Measurements from ENCODE around the gene SLC38A1.
A peak's percentile ranks its signal among the peaks of the same experiment; 100 is the strongest.
"Not testable (repeated sequence)": the region's sequence is repeated elsewhere in the genome, so short reads cannot be mapped to it uniquely, and the experiment has no call there.

The SLC38A1 gene

DNA sequence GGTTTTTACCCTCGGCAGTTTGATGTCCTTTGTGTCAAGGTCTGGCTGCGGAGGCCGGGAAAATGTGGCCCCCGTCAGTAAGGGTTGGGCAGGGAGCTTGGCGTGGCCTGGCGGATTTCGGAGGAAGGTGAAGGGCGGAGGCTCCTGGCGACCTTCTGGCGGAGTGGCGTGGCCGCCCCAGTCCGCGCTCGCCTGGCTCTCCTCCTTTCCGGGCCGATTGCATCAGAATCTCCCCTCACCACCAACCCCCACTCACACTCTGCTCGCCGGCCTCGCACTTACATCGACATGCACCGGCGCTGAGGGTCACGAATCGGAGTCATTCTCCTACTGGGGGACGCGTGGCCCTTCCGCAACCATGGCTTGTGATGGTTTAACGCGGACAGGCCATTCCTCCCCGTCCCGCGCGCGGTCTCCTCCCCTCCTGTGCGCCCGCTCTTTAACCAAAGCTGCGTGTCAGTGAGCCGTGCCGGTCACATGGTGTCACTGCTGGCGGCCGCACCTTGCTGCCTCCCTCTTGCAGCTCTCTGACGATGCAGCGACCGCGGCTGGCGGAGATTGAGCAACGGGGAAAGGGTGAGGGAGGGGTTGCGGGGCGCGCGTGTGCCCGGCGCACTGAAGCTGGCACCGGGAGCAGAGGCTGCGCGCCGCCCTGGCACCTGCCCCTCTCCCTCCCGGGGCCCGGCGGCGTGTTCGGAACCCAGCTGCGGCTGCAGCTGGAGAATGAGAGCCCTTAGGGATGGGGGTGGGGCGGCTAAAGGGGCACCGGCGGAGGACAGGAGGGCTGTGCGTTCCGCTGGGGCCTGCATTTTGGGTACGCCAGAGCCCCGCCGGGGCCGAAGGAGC, at the start of gene SLC38A1:
Gene SLC38A1, minus strand, starts transcription at position 461 of the 846 bp plus-strand sequence. CDS start 29,243 bp downstream, outside the sequence.
- Mint-ChIP-seq H3K27me3 (ENCODE audit: low read depth) (no peaks in the 10 kb centered on the region), H3K4me1 (ENCODE audit: low read depth) (peaks cover 18% of the 10 kb centered on the region), H3K36me3 (ENCODE audit: low read depth) (peaks cover 10% of the 10 kb centered on the region), H3K4me3 (no peak within 1 kb of the TSS), H3K9me3 (no peaks in the 10 kb centered on the region), H3K27ac (no peak within 1 kb of the TSS)
- DNase-seq (ENCODE audit: low spot score): peak; percentile 83

DNA sequence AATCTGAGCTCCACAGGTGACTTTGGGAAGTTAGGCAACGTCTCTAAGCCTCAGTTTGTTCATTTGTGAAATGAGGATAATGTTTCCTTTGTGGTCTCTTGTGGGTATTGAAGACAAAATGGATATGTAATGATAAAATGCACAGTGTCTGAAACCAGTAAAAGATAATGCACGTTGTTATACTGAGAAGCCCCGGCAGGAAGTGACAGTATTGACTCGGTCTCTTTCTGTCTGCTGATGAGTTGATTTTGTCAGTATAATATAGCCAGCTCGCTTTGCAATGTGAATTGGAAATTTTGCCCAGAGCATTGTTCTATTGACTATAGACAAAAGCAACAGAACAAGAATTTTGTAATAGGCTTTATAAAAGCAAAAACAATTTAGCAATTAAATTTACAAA, 49.2 kb upstream of the SLC38A1 start:
- peaks cover 12% of the 10 kb centered on the region for H3K9me3 Mint-ChIP-seq

GRCh38 chr12:46304070-46304469, 35.2 kb upstream of the SLC38A1 start:
- Mint-ChIP-seq H3K36me3 (ENCODE audit: low read depth) (no peaks in the 10 kb centered on the region), H3K27ac (no peak overlapping the region), H3K4me1 (ENCODE audit: low read depth) (peaks cover 4% of the 10 kb centered on the region), H3K4me3 (no peak overlapping the region), H3K9me3 (peaks cover 12% of the 10 kb centered on the region), H3K27me3 (ENCODE audit: low read depth) (peaks cover 13% of the 10 kb centered on the region)
- DNase-seq (ENCODE audit: low spot score): no peak

More for the DNA sequence above, 49.2 kb upstream of the SLC38A1 start:
- Mint-ChIP-seq H3K4me3 (no peak overlapping the region), H3K4me1 (ENCODE audit: low read depth) (no peaks in the 10 kb centered on the region), H3K36me3 (ENCODE audit: low read depth) (no peaks in the 10 kb centered on the region), H3K27ac (no peak overlapping the region), H3K27me3 (ENCODE audit: low read depth) (peaks cover 7% of the 10 kb centered on the region)
- no peak for DNase-seq (ENCODE audit: low spot score)

DNA sequence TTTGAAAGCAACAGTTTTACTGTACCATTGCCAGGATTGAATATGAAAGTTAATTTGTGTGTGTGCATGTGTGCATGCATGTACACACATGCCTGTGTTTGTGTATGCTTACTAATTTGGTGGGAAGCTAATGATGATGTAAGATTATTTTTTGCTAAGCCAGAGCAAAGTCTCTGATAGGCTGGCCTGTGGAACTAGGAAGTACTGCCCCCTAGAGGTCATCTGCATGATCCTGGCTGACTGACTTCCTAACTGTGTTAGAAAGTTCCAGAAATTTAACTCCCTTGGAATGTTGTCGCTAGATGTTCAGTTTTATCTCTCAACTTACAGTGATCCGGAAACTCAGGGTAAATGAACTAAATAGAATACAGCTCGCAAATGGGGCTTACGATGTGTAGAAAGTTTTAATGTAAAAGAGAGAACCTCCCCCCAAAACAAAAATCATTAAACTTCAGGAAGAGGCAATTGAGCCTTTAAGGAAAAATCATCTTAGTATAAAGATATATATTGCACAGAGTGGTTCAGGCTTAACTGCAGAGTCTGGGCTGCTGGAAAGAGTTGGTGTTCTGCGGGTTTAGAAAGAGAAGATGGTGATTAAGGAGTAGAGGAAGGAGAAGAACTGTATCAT, 34.3 kb upstream of the SLC38A1 start:
- H3K36me3 Mint-ChIP-seq (ENCODE audit: low read depth): no peaks in the 10 kb centered on the region
- no peak overlapping the region for H3K4me3 Mint-ChIP-seq
- H3K4me1 Mint-ChIP-seq (ENCODE audit: low read depth): peaks cover 4% of the 10 kb centered on the region
- H3K27ac Mint-ChIP-seq: no peak overlapping the region
- H3K9me3 Mint-ChIP-seq: peaks cover 7% of the 10 kb centered on the region
- peak; percentile 12 for DNase-seq (ENCODE audit: low spot score)
- H3K27me3 Mint-ChIP-seq (ENCODE audit: low read depth): peaks cover 13% of the 10 kb centered on the region

DNA sequence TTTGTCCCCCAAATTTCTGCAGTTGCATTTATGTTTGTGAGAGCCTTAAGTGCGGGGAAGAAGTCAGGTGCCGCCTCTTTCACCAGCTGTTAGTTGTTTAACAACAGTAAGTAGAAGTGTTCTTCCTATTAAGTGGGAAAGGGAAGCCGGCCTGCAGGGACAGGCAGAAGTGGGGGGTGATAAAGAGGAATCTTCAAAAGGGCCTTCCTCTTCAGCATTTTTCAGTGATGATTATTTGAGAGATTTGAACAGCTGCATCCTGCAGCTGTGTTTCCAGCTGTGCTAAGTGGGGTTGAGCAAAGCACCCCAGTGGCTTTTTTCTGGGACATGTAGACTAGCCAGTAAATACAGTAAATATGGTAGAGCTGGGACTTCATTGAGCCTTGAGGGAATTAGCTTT, 32.1 kb upstream of the SLC38A1 start:
- no peaks in the 10 kb centered on the region for H3K9me3 Mint-ChIP-seq
- no peak overlapping the region for H3K27ac Mint-ChIP-seq
- H3K4me3 Mint-ChIP-seq: no peak overlapping the region
- H3K27me3 Mint-ChIP-seq (ENCODE audit: low read depth): peaks cover 17% of the 10 kb centered on the region
- H3K4me1 Mint-ChIP-seq (ENCODE audit: low read depth): peaks cover 4% of the 10 kb centered on the region
- no peak for DNase-seq (ENCODE audit: low spot score)
- no peaks in the 10 kb centered on the region for H3K36me3 Mint-ChIP-seq (ENCODE audit: low read depth)

DNA sequence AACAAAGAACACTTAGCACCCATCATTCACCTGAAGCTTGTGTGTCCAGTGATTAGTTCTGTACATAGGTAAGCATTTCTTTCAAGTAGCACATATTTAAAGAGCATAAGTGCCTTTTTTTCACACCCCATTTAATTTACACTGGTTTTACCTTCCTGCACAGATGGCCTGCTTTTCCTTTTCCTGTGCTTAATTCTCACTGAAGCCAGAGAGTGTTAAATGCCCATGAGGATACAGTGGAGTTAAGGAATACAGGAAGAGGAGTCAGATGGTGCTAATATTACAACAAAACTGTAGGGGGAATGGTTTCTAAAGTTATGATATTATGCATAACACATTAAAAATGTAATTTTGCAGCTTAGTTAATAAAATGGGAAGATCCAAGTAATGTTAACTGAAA, 31.0 kb upstream of the SLC38A1 start:
- no peak for DNase-seq (ENCODE audit: low spot score)
- Mint-ChIP-seq H3K27me3 (ENCODE audit: low read depth) (peaks cover 13% of the 10 kb centered on the region), H3K27ac (no peak overlapping the region), H3K4me1 (ENCODE audit: low read depth) (peaks cover 4% of the 10 kb centered on the region), H3K36me3 (ENCODE audit: low read depth) (no peaks in the 10 kb centered on the region), H3K9me3 (no peaks in the 10 kb centered on the region), H3K4me3 (no peak overlapping the region)

DNA sequence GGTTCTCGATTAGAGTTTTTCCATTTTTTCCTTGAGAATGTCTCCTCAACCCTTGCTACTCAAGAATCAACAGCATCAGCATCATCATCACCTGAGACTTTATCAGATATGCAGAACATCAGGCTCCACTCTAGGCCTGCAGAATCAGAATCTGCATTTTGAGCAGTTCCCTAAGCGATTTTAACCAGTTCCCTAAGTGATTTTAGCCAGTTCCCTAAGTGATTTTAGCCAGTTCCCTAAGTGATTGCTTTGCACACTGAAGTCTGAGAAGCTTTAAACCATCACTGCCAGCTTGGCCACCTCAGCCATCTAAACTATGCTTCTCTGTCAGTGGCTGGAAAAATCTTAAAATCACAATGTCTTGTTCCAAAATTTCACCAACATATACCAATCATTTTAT, 29.4 kb upstream of the SLC38A1 start:
- H3K27me3 Mint-ChIP-seq (ENCODE audit: low read depth): peaks cover 10% of the 10 kb centered on the region
- no peak overlapping the region for H3K4me3 Mint-ChIP-seq
- no peak overlapping the region for H3K27ac Mint-ChIP-seq

GRCh38 chr12:46296822-46297221, 28.0 kb upstream of the SLC38A1 start:
- H3K9me3 Mint-ChIP-seq: peaks cover 6% of the 10 kb centered on the region
- H3K27me3 Mint-ChIP-seq (ENCODE audit: low read depth): peaks cover 10% of the 10 kb centered on the region
- no peak overlapping the region for H3K27ac Mint-ChIP-seq
- no peaks in the 10 kb centered on the region for H3K36me3 Mint-ChIP-seq (ENCODE audit: low read depth)
- no peak overlapping the region for H3K4me3 Mint-ChIP-seq
- DNase-seq (ENCODE audit: low spot score): no peak
- H3K4me1 Mint-ChIP-seq (ENCODE audit: low read depth): no peaks in the 10 kb centered on the region

More for the DNA sequence above, 29.4 kb upstream of the SLC38A1 start:
- Mint-ChIP-seq H3K4me1 (ENCODE audit: low read depth) (peaks cover 1% of the 10 kb centered on the region), H3K9me3 (no peaks in the 10 kb centered on the region), H3K36me3 (ENCODE audit: low read depth) (no peaks in the 10 kb centered on the region)
- no peak for DNase-seq (ENCODE audit: low spot score)

DNA sequence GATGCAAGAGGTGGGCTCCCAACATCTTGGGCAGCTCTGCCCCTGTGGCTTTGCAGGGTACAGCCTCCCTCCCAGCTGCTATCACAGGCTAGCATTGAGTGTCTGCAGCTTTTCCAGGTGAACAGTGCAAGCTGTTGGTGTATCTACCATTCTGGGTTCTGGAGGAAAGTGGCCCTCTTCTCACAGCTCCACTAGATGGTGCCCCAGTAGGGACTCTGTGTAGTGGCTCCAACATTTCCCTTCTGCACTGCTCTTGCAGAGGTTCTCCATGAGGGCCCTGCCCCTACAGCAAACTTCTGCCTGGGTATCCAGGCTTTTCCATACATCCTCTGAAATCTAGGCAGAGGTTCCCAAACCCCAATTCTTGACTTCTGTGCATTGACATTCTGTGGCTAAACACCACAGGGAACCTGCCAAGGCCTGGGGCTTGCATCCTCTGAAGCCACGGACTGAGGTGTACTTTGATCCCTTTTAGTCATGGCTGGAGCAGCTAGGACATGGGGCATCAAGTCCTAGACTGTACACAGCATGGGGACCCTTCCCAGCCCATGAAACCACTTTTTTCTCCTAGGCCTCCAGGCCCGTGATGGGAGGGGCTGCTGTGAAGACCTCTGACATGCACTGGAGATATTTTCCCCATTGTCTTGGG, 24.0 kb upstream of the SLC38A1 start:
- no peak overlapping the region for H3K27ac Mint-ChIP-seq
- H3K4me3 Mint-ChIP-seq: no peak overlapping the region
- peaks cover 7% of the 10 kb centered on the region for H3K27me3 Mint-ChIP-seq (ENCODE audit: low read depth)
- H3K36me3 Mint-ChIP-seq (ENCODE audit: low read depth): peaks cover 1% of the 10 kb centered on the region
- DNase-seq (ENCODE audit: low spot score): no peak
- H3K4me1 Mint-ChIP-seq (ENCODE audit: low read depth): peaks cover 1% of the 10 kb centered on the region
- peaks cover 32% of the 10 kb centered on the region for H3K9me3 Mint-ChIP-seq

DNA sequence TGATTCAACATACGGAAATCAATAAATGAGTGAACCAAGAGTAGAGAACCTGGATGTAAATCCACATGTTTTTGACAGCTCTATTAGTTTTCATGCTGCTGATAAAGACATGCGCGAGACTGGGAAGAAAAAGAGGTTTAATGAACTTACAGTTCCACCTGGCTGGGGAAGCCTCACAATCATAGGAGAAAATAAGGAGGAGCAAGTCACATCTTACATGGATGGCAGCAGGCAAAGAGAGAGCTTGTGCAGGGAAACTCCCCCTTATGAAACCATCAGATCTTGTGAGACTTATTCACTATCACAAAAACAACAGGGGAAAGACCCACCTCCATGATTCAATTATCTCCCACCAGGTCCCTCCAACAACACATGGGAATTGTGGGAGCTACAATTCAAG, 23.1 kb upstream of the SLC38A1 start:
- H3K27me3 Mint-ChIP-seq (ENCODE audit: low read depth); H3K36me3 Mint-ChIP-seq (ENCODE audit: low read depth); H3K4me1 Mint-ChIP-seq (ENCODE audit: low read depth): not testable (repeated sequence)

DNA sequence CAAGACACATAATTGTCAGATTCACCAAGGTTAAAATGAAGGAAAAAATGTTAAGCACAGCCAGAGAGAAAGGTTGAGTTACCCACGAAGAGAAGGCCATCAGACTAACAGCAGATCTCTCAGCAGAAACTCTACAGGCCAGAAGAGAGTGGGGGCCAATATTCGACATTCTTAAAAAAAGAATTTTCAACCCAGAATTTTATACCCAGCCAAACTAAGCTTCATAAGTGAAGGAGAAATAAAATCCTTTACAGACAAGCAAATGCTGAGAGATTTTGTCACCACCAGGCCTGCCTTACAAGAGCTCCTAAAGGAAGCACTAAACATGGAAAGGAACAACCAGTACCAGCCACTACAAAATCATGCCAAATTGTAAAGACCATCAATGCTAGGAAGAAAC, 16.3 kb upstream of the SLC38A1 start:
- not testable (repeated sequence) for H3K27ac Mint-ChIP-seq; H3K4me1 Mint-ChIP-seq (ENCODE audit: low read depth); DNase-seq (ENCODE audit: low spot score); H3K27me3 Mint-ChIP-seq (ENCODE audit: low read depth); H3K4me3 Mint-ChIP-seq
- Mint-ChIP-seq H3K36me3 (ENCODE audit: low read depth) (peaks cover 25% of the 10 kb centered on the region), H3K9me3 (peaks cover 65% of the 10 kb centered on the region)

More for the DNA sequence above, 23.1 kb upstream of the SLC38A1 start:
- H3K4me3 Mint-ChIP-seq; DNase-seq (ENCODE audit: low spot score); H3K27ac Mint-ChIP-seq: not testable (repeated sequence)
- peaks cover 40% of the 10 kb centered on the region for H3K9me3 Mint-ChIP-seq

- Mint-ChIP-seq H3K4me3 (no peak overlapping the region), H3K27me3 (ENCODE audit: low read depth) (no peaks in the 10 kb centered on the region), H3K9me3 (peaks cover 51% of the 10 kb centered on the region), H3K36me3 (ENCODE audit: low read depth) (peaks cover 32% of the 10 kb centered on the region), H3K4me1 (ENCODE audit: low read depth) (no peaks in the 10 kb centered on the region), H3K27ac (no peak overlapping the region)
- no peak for DNase-seq (ENCODE audit: low spot score)
These were observed 14.0 kb upstream of the SLC38A1 start for GRCh38 chr12:46282829-46283228.

- H3K4me1 Mint-ChIP-seq (ENCODE audit: low read depth): no peaks in the 10 kb centered on the region
- DNase-seq (ENCODE audit: low spot score): no peak
- no peaks in the 10 kb centered on the region for H3K27me3 Mint-ChIP-seq (ENCODE audit: low read depth)
- H3K36me3 Mint-ChIP-seq (ENCODE audit: low read depth): peaks cover 30% of the 10 kb centered on the region
- no peak overlapping the region for H3K27ac Mint-ChIP-seq
- H3K9me3 Mint-ChIP-seq: peaks cover 1% of the 10 kb centered on the region
- no peak overlapping the region for H3K4me3 Mint-ChIP-seq
These were observed 7.9 kb upstream of the SLC38A1 start for GRCh38 chr12:46276756-46277155.

GRCh38 chr12:46271863-46272262, 3.0 kb upstream of the SLC38A1 start:
- H3K4me3 Mint-ChIP-seq: no peak overlapping the region
- no peaks in the 10 kb centered on the region for H3K27me3 Mint-ChIP-seq (ENCODE audit: low read depth)
- peaks cover 14% of the 10 kb centered on the region for H3K4me1 Mint-ChIP-seq (ENCODE audit: low read depth)
- H3K27ac Mint-ChIP-seq: no peak overlapping the region
- H3K9me3 Mint-ChIP-seq: no peaks in the 10 kb centered on the region
- H3K36me3 Mint-ChIP-seq (ENCODE audit: low read depth): peaks cover 20% of the 10 kb centered on the region
- DNase-seq (ENCODE audit: low spot score): no peak
